Neural progenitor cell (in vitro differentiated cells): ENCODE data around the gene B4GALT4. TPM values are rescaled to one million over a fixed set of nuclear protein-coding genes. Genes with fewer than 3 reads are reported as not detected.

Experiments
- DNase-seq: peaks from one replicate; pipeline ENCODE4 v3.0.0-alpha.2; 2016; ENCODE audit warnings: low spot score
- H2AFZ ChIP-seq: fragments of 200-600 bp; sonication (generic); replicated peaks from 2 replicates; pipeline ENCODE4 v1.6.1; 2016; ENCODE audit warnings: antibody characterized with exemption
- H3F3A ChIP-seq: fragments of 200-600 bp; sonication (generic); 2 replicates; pipeline ENCODE4 v1.6.1; 2016; ENCODE audit warnings: antibody characterized with exemption, low read depth
- H3K27ac ChIP-seq: fragments of 200-600 bp; sonication (generic); 2 replicates; pipeline ENCODE4 v1.5.1; 2016; ENCODE audit warnings: mild to moderate bottlenecking
- H3K27me3 ChIP-seq: fragments of 200-600 bp; sonication (generic); 2 replicates; pipeline ENCODE4 v1.6.1; 2016; ENCODE audit warnings: mild to moderate bottlenecking, moderate library complexity
- H3K36me3 ChIP-seq: fragments of 200-600 bp; sonication (generic); 2 replicates; pipeline ENCODE4 v1.5.1; 2016
- H3K4me1 ChIP-seq: fragments of 200-600 bp; sonication (generic); 2 replicates; pipeline ENCODE4 v1.6.1; 2016; ENCODE audit warnings: mixed run types
- H3K4me2 ChIP-seq: fragments of 200-600 bp; sonication (generic); 2 replicates; pipeline ENCODE4 v1.6.1; 2016
- H3K4me3 ChIP-seq: fragments of 200-600 bp; sonication (generic); 2 replicates; pipeline ENCODE4 v1.5.1; 2016
- H3K79me2 ChIP-seq: fragments of 200-600 bp; sonication (generic); 2 replicates; pipeline ENCODE4 v1.6.1; 2016; ENCODE audit warnings: low read depth
- H3K9ac ChIP-seq: fragments of 200-600 bp; sonication (generic); 2 replicates; pipeline ENCODE4 v1.6.1; 2016
- H3K9me3 ChIP-seq: fragments of 200-600 bp; sonication (generic); 2 replicates; pipeline ENCODE4 v1.5.1; 2016; ENCODE audit warnings: low read depth
- H4K20me1 ChIP-seq: fragments of 200-600 bp; sonication (generic); 2 replicates; pipeline ENCODE4 v1.6.1; 2016; ENCODE audit warnings: low read depth
- H3K27ac Mint-ChIP-seq: 3 replicates; pipeline ENCODE4 v1.8.0; 2021; ENCODE audit warnings: mixed read lengths
- H3K27me3 Mint-ChIP-seq: 2 replicates; pipeline ENCODE4 v1.8.0; 2022; ENCODE audit warnings: low read depth, mild to moderate bottlenecking, inconsistent platforms, moderate library complexity, mixed read lengths; ENCODE audit not compliant: insufficient read depth
- H3K36me3 Mint-ChIP-seq: 3 replicates; pipeline ENCODE4 v1.8.0; 2021; ENCODE audit warnings: mixed read lengths
- H3K4me1 Mint-ChIP-seq: 3 replicates; pipeline ENCODE4 v1.8.0; 2021; ENCODE audit warnings: mixed read lengths
- H3K4me3 Mint-ChIP-seq: 3 replicates; pipeline ENCODE4 v1.8.0; 2021; ENCODE audit warnings: mild to moderate bottlenecking, moderate library complexity, mixed read lengths
- H3K9me3 Mint-ChIP-seq: 3 replicates; pipeline ENCODE4 v1.8.0; 2020; ENCODE audit warnings: mixed read lengths
- CTCF ChIP-seq: fragments of 200-600 bp; sonication (generic); IDR thresholded peaks from 2 replicates; pipeline ENCODE4 v1.5.1; 2017; ENCODE audit warnings: antibody characterized with exemption, mild to moderate bottlenecking
- EZH2 ChIP-seq: fragments of 200-600 bp; sonication (generic); IDR thresholded peaks from 2 replicates; pipeline ENCODE4 v1.6.1; 2017; ENCODE audit warnings: antibody characterized with exemption, mild to moderate bottlenecking, moderate library complexity
- EZH2phosphoT487 ChIP-seq: fragments of 200-600 bp; sonication (generic); IDR thresholded peaks from 2 replicates; pipeline ENCODE4 v1.6.1; 2017; ENCODE audit warnings: antibody characterized with exemption
- total RNA-seq: library from RNA; depleted of rRNA; stranded (reverse); fragments of >200 nt; gene quantifications from 2 replicates; pipeline ENCODE4 v1.2.3, GENCODE V29; 2015; ENCODE audit warnings: low replicate concordance

The B4GALT4 gene
- total RNA-seq, 1 donor from 2014 or later: 47.0 TPM

DNA sequence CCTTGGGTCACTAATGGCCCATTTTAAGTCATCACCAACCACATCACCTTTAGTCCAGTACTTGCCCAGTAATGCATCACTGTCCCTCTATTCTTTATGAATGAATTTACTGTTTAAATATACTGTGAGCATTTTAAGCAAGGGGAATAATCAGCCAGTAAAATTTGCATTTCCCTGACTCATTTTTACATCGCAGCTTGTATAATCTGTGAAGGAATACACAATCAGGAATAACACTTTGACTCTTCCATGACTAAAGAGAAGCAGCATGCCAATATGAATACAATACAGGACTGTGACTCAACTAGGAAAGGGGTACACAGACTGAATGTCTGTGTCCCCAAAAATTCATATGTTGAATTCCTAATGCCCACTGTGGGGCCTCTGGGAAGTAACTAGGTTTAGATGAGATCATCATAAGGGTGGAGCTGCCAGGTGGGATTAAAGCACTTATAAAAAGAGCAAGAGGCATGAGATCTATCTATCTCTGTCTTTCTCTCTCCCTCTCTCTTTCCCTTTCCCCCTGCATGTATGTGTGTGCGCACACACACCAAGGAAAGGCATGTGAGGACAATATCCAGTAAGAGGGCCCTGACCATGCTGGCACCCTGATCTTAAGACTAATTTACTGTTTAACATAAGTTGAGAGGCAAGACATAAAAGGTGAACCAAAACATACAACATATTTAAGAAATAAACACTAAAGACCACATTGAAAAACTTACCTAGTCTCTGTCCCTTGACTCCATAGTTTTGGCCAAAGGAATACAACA, 12.1 kb downstream of the B4GALT4 start:
- Mint-ChIP-seq H3K4me3 (no peak overlapping the region), H3K27me3 (no peaks in the 10 kb centered on the region), H3K9me3 (no peaks in the 10 kb centered on the region), H3K27ac (no peak overlapping the region), H3K36me3 (peaks cover 17% of the 10 kb centered on the region), H3K4me1 (no peaks in the 10 kb centered on the region)
- H3F3A ChIP-seq: no peaks in the 10 kb centered on the region
- H3K4me3 ChIP-seq: no peak overlapping the region
- no peak overlapping the region for H3K27ac ChIP-seq
- peaks cover 3% of the 10 kb centered on the region for H4K20me1 ChIP-seq
- DNase-seq: no peak
- H3K9me3 ChIP-seq: no peaks in the 10 kb centered on the region
- peaks cover 24% of the 10 kb centered on the region for H3K36me3 ChIP-seq
- H3K4me2 ChIP-seq: no peak overlapping the region
- peaks cover 7% of the 10 kb centered on the region for H3K79me2 ChIP-seq
- TF ChIP-seq EZH2phosphoT487 (no peak), CTCF (no peak), EZH2 (no peak)
- no peaks in the 10 kb centered on the region for H3K4me1 ChIP-seq
- H2AFZ ChIP-seq: no peak overlapping the region
- H3K27me3 ChIP-seq: no peaks in the 10 kb centered on the region
- no peak overlapping the region for H3K9ac ChIP-seq

DNA sequence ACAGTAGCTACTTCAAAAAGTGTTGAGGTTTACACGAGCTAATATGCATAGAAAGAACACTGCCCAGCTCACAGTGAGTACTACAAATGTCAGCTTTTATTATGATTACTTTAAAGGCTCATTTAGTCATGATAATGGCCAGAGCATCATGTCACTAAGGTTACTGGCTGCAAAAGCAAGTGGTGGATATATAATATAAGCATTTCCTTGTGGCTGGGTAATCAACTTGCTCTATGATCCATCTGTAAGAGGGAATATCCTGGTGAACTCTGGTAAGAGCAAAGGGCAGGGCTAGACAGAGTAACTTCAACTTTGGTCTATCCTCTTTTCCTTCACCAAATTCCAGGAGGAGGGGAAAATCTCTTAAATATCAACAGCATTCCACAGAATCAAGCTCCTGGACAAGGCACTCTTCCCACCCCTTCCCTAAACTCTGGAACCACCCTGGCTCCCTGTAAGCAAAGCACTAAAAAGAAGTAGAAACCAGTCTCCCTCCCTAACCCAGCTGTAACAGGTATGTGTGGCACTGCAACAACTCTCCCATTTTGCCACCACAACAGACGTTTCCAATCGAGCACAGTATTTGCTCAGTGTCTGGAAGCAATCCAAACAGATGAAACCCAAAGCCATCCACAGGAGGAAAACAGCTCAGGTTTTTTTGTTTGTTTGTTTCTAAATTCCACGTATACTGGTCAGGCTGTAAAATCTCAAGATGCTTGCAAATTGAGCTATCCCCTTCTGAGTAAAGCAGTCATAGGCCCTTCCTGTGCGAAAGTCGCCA, 13.4 kb downstream of the B4GALT4 start:
- H4K20me1 ChIP-seq: peaks cover 3% of the 10 kb centered on the region
- no peak overlapping the region for H3K4me3 Mint-ChIP-seq
- no peak for DNase-seq
- peaks cover 7% of the 10 kb centered on the region for H3K79me2 ChIP-seq
- no peak overlapping the region for H3K27ac Mint-ChIP-seq
- no peak overlapping the region for H3K27ac ChIP-seq
- H3K27me3 ChIP-seq: no peaks in the 10 kb centered on the region
- H3K4me2 ChIP-seq: no peak overlapping the region
- H3K4me1 Mint-ChIP-seq: no peaks in the 10 kb centered on the region
- H3K27me3 Mint-ChIP-seq: no peaks in the 10 kb centered on the region
- H2AFZ ChIP-seq: no peak overlapping the region
- no peaks in the 10 kb centered on the region for H3K9me3 ChIP-seq
- no peak overlapping the region for H3K9ac ChIP-seq
- H3K9me3 Mint-ChIP-seq: no peaks in the 10 kb centered on the region
- no peak overlapping the region for H3K4me3 ChIP-seq
- H3K36me3 ChIP-seq: peaks cover 24% of the 10 kb centered on the region
- H3F3A ChIP-seq: no peaks in the 10 kb centered on the region
- peaks cover 22% of the 10 kb centered on the region for H3K36me3 Mint-ChIP-seq
- TF ChIP-seq CTCF (no peak), EZH2phosphoT487 (no peak), EZH2 (no peak)
- H3K4me1 ChIP-seq: no peaks in the 10 kb centered on the region

- Histone ChIP-seq H3F3A (no peaks in the 10 kb centered on the region), H3K4me1 (no peaks in the 10 kb centered on the region), H3K27me3 (no peaks in the 10 kb centered on the region), H3K27ac (no peak overlapping the region), H3K9me3 (no peaks in the 10 kb centered on the region), H3K79me2 (no peaks in the 10 kb centered on the region), H3K4me2 (no peak overlapping the region), H2AFZ (no peak overlapping the region), H3K36me3 (peaks cover 19% of the 10 kb centered on the region), H3K4me3 (no peak overlapping the region), H3K9ac (no peak overlapping the region), H4K20me1 (no peaks in the 10 kb centered on the region)
- peaks cover 2% of the 10 kb centered on the region for H3K27me3 Mint-ChIP-seq
- H3K36me3 Mint-ChIP-seq: peaks cover 26% of the 10 kb centered on the region
- peaks cover 4% of the 10 kb centered on the region for H3K4me1 Mint-ChIP-seq
- TF ChIP-seq CTCF (no peak), EZH2 (no peak), EZH2phosphoT487 (no peak)
- H3K4me3 Mint-ChIP-seq: no peak overlapping the region
- H3K27ac Mint-ChIP-seq: no peak overlapping the region
- H3K9me3 Mint-ChIP-seq: no peaks in the 10 kb centered on the region
- DNase-seq: no peak
Observed at GRCh38 chr3:119225121-119225520, 15.6 kb downstream of the B4GALT4 start.
